HG03175 (cell line): ENCODE measurements around the gene OSBPL6.
"Not testable (repeated sequence)": the region's sequence is repeated elsewhere in the genome, so short reads cannot be mapped to it uniquely, and the experiment has no call there.

Source experiments
- ATAC-seq: cut with Tn5 transposase; IDR thresholded peaks from one replicate; pipeline ENCODE4 v1.9.1; 2021; ENCODE audit warnings: mild to moderate bottlenecking, moderate library complexity; ENCODE audit not compliant: unreplicated experiment

The OSBPL6 gene

GRCh38 chr2:178392215-178392614 lies 197.9 kb downstream of the OSBPL6 start:
- ATAC-seq, result no peak

GRCh38 chr2:178394859-178395258 lies 200.5 kb downstream of the OSBPL6 start:
- ATAC-seq, result no peak

- ATAC-seq, result no peak
Measured at GRCh38 chr2:178395295-178395694, 201.0 kb downstream of the OSBPL6 start.

- ATAC-seq, result no peak
Measured at GRCh38 chr2:178395941-178396570, 201.7 kb downstream of the OSBPL6 start.

GRCh38 chr2:178397002-178397605 lies 202.8 kb downstream of the OSBPL6 start:
- peak; percentile 87 for ATAC-seq

- ATAC-seq, result no peak
Measured at GRCh38 chr2:178401994-178402437, 207.7 kb downstream of the OSBPL6 start.

GRCh38 chr2:178403671-178404306 lies 209.5 kb downstream of the OSBPL6 start:
- peak; percentile 36 for ATAC-seq

GRCh38 chr2:178404368-178404767 lies 210.1 kb downstream of the OSBPL6 start:
- peak; percentile 99 for ATAC-seq

- ATAC-seq, result no peak
Measured at GRCh38 chr2:178409261-178409660, 214.9 kb downstream of the OSBPL6 start.

GRCh38 chr2:178412047-178412446 lies 217.7 kb downstream of the OSBPL6 start:
- no peak for ATAC-seq

- not testable (repeated sequence) for ATAC-seq
Measured at GRCh38 chr2:178412453-178412852, 218.1 kb downstream of the OSBPL6 start.

GRCh38 chr2:178413472-178414265 lies 219.4 kb downstream of the OSBPL6 start:
- ATAC-seq, result peak; percentile 74

- ATAC-seq, result peak; percentile 76
Measured at GRCh38 chr2:178414266-178415247, 220.2 kb downstream of the OSBPL6 start.

- ATAC-seq, result no peak
Measured at GRCh38 chr2:178415979-178416378, 221.7 kb downstream of the OSBPL6 start.

GRCh38 chr2:178417916-178418315 lies 223.6 kb downstream of the OSBPL6 start:
- no peak for ATAC-seq

GRCh38 chr2:178418426-178418825 lies 224.1 kb downstream of the OSBPL6 start:
- ATAC-seq, result no peak

GRCh38 chr2:178419123-178419522 lies 224.8 kb downstream of the OSBPL6 start:
- no peak for ATAC-seq

GRCh38 chr2:178420463-178420999 lies 226.2 kb downstream of the OSBPL6 start:
- no peak for ATAC-seq

- no peak for ATAC-seq
Measured at GRCh38 chr2:178422097-178422496, 227.8 kb downstream of the OSBPL6 start.

GRCh38 chr2:178423746-178424145 lies 229.4 kb downstream of the OSBPL6 start:
- ATAC-seq, result not testable (repeated sequence)
